GM21786 (cell line): ENCODE data around the gene BACE2.
"Not testable (repeated sequence)": the region's sequence is repeated elsewhere in the genome, so short reads cannot be mapped to it uniquely, and the experiment has no call there.

ENCODE experiments used
- ATAC-seq: cut with Tn5 transposase; IDR thresholded peaks from one replicate; pipeline ENCODE4 v1.9.1; 2021; ENCODE audit not compliant: unreplicated experiment

Gene BACE2

DNA sequence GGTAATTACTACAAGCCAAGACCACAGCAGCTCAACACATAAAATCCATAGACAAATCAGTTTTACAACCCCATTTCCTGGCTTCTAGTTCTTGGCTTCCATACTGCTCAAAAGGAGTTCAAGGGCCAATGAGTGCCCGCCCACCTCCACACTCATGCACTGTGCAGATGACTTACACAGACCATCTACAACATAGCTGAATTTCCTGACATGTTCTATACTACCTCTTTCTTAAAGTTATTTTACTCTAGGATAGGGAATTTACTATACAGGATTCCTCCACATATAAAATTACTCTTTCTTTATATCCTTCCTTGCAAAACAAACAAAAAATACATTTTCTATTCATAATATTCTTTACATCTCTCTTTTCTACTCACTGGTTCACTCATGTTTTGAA, 14.6 kb downstream of the BACE2 start:
- ATAC-seq: no peak

DNA sequence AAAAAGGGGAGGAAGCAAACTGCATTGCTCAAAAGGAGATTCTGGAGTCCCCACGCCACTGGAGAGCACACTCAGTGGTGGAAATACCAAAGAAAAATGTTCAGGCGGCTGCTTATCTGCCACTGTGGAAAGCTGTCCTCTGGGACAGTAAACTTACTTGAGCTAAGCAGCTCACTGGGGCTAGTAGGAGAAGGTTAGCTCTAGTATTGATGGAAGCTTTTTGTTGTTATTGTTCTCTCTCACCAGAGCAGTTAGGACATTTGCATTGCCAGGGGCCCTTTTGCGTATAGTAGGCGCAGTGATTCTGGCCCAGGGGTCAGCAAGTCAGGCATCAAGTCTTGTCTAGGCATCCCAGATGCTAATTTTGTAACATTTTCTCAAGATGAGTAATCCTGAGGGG, 15.6 kb downstream of the BACE2 start:
- no peak for ATAC-seq

DNA sequence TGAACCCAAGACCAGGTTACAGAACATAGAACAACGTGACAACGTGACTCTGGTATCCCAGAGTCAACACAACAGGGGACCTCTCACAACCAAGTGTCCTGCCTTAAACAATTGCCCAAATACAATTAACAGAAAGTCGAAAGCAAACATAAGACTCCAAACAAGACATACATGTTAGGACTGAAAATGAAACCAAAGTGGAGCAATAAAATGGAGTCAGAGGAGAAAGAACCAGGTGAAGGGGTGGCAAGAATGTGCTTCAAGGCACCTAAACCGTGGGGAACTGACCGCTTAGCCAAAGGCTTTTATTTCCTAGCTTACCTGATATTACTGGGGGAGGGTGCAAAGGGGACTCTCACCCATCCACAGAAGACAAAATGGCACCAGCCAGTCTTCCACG, 17.8 kb downstream of the BACE2 start:
- no peak for ATAC-seq

DNA sequence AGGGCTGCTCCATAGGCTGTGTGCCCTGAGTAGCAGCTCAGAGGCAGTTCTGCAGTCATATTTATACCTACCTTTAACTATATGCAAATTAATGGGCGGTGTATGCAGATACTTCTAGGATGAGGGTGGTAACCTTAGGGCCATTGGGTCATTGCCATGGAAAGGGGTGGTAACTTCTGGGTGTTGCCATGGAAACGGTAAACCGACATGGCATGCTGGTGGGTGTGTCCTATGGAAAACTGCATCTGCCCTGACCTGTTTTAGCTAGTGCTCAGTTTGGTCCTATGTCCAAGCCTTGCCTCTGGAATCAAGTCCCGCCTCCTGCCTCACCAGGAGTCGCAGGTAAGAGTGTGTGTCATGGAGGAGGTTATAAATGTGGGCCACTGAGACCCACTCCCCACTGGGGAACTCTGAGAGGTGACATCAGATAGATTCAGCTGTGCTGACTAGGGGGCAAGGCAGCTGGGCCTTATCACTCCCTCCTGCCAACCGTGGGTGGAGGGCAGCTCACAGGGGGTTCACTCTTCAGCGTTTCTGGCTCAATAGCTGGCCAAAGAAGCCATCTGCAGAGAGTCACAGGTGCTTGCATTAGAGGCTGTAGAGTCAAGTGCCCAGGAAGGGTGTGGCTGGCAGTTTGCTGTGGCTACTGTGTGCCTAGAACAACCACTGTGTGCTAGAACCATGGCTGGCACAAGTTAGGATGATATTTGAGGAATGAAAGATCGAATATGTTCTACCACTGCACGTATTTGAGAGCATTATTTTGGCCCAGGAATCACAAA, 19.0 kb downstream of the BACE2 start:
- no peak for ATAC-seq

DNA sequence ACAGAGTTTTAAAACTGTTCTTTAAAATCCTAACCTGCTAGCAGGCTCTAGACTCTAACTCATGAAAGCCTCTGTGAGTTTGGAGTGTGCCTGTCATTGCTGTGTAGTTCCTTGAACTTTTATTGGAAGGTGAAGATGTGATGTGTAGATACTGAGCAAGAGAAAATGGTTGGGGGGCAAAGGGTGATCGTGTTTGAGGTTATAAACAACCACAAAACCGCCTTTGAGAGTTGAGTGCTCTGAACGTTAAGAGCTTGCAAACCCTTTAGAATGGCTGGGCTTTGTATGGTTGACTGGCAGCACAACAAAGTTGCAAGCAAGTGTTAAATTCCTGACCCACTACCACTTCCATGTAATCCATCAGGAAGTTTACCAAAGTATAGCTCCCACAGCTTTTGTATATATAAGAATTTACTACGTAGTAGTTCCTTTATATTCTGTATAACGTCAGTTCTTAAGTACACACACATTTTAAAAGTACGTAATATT, 19.6 kb downstream of the BACE2 start:
- ATAC-seq: no peak

DNA sequence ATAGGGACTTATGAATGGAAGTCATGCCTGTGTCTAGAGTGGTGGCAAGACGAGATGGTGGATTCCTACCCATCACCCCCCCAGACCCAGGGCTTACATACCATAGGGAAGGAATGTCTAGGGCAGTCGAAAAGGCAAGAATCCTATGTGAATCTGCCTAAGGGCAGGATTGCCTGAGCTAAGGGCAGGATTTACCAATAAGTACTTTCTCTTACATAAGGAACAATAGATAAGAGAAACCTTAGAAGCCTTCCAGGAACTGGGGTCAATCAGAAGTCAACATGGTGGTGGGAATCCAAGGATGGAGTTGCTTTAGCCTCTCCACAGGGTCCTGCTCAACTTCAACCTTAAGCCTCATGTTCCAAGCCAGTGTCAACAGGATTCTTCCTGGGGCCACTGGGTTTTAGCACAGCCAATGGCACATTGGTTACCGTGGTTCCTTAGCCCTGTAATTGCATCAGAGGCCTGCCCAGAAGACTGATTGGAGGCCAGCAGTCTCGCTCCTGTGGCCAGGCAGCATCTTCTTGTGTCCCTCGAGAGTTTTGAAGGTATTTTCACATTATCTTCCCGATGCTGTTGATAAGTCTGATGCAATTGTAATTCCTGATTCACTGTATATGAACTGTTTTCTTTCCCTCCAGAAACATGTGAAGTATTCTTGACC, 20.7 kb downstream of the BACE2 start:
- no peak for ATAC-seq

DNA sequence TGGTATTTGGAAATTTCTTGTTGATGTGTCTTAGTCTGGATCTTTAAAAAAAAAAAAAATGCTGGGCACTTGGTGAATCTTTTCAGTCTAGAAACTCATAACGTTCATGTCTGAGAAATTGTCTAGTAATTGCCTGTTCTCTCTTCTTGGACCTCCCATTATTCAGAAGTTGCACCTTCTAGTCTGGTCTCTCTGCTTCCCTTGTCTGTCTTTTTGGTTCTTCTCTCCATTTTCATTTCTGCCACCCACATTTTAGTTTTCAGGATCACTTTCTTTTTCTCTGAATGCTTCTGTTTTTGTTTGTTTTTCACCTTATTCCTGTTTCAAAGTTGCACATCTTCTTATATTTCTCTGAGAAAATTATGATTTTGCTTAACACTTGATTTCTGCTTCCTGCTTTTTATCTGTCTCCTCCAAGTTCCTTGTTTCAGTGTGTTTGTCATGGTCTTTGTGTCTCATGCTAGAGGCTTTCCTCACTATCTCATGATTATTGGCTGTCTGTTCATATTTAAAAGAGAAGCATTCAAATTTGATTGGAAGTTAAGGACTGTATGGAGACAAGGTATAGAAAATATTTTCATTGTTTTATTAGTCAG, 21.3 kb downstream of the BACE2 start:
- ATAC-seq: no peak

DNA sequence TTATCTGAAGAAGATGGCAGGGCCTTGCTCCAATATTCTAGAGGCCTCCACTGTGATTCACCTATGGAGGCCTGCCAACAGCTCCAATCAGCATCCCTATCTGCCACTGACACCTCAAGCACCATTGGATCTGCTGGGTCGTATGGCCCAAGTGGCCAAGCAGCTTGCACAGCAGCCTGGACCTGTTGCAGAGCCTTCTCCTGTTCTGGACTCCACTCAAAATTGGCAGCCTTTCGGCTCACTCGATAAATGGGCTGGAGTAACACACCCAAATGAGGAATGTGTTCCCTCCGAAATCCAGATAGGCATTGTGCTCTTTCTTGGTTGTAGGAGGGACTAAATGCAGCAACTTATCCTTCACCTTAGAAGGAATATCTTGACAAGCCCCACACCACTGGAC, 24.6 kb downstream of the BACE2 start:
- not testable (repeated sequence) for ATAC-seq

DNA sequence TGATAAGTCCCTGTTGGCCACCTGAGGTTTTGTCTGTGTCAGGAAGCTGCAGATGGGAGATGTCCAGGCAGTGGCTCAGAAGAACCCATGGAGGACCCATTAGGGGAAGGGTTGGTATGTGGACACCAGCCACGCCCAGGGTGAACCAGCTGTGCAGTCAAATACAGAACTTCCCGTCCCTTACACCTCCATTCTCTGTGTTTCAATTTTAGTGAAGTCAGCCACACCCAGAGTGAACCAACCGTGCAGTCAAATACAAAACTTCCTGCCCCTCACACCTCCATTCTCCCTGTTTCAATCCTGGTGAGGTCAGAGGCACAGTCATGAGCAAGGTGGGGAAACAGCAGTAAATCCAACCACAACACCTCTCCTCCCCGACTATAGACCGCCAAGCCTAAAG, 27.4 kb downstream of the BACE2 start:
- ATAC-seq: no peak

DNA sequence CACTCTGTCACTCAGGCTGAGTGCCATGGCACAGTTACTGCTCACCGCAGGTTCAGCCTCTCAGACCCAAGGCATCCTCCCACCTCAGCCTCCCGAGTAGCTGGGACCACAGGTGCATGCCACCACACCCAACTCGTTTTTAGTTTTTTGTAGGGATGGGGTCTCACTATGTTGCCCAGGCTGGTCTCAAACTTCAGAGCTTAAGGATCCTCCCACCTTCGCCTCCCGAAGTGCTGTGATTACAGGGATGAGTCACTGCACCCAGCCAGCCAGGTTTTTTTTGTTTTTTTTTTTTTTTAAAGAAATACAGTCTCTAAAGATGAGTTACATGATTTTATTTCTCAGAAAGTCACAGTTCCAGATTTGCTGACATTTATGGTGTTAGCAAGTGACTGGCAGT, 29.0 kb downstream of the BACE2 start:
- no peak for ATAC-seq

DNA sequence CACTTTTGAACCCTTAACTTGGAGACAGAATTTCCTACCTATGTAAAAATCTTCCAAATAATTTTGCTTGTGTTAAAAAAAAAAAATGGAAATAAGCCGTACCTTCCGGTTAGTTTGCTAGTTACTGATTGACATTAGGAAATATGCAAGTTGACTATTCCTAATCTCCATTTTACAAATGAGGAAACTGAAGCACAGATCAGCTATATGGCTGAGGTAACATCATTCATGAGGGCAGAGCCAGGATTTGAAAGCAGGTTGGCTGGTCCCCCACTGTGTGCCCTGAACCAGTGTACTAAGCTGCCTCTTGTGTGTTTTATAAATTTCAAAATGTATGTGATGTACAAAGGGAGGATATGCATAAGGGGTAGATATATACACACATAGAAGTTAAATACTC, 29.6 kb downstream of the BACE2 start:
- no peak for ATAC-seq

DNA sequence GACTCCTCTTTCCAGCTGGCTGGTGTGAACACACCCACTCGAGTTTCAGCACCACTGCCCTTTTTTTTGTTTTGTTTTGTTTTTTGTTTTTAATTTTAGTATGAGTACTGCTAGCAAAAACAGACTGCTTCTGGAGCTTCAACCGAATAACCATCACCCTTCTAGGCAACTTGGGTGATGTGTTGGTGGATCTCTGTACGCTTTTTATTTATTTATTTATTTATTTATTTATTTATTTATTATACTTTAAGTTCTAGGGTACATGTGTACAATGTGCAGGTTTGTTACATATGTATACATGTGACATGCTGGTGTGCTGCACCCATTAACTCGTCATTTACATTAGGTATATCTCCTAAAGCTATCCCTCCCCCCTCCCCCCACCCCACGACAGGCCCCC, 30.7 kb downstream of the BACE2 start:
- ATAC-seq: not testable (repeated sequence)

DNA sequence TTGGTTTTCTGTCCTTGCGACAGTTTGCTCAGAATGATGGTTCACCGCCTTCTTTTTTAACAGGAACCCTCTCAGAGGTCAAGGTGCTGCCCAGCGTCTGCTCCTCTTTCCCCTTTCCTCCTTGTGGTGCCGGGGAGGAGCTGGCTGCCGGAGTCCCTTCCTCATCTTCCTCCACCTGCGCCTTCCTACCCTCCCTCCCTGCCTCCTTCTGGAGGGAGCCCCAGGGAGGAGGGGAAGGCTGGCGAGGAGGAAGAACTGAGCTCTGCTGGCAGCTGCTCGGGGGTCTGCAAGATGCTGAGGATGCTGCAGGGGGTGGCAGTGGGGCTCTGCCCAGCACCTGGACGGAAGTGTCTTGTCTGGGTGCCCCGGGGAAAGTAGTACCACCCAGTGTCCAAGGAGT, 31.2 kb downstream of the BACE2 start:
- ATAC-seq: no peak

DNA sequence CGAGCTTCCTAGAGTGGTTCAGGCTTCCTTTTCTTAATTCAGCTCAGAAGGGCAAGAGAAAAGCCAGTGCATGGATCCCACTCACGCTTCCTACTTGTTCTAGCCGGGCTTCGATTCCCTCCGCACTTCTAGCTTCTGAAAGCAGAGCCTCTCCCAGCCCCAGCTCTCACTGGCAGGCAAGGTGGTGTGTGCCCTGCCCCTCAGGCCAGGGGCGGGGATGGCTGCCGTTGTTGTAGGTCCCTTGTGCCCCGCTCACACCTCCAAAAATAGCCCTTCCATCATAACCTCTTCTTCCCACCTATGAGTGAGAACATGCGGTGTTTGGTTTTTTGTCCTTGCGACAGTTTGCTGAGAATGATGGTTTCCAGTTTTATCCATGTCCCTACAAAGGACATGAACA, 31.6 kb downstream of the BACE2 start:
- ATAC-seq: no peak

DNA sequence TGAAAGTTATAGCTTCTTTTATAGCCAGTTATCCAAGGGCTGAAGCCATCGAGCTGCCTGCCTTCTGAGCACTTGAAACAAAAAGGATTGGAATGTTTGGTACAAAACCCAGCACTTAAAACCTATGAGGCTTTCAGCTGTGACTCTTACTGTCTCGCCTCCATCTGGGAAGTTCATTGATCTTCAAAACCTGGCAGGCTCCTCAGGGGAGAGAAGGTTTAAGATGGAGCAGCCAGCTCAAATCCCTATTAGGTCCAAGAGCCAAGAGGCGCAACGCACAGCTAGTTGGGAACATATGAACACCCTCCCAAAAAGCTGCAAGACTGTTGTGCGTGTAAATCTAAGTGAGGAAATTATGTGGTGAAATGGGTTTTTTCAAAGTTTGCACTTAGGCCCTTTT, 33.4 kb downstream of the BACE2 start:
- ATAC-seq: no peak

DNA sequence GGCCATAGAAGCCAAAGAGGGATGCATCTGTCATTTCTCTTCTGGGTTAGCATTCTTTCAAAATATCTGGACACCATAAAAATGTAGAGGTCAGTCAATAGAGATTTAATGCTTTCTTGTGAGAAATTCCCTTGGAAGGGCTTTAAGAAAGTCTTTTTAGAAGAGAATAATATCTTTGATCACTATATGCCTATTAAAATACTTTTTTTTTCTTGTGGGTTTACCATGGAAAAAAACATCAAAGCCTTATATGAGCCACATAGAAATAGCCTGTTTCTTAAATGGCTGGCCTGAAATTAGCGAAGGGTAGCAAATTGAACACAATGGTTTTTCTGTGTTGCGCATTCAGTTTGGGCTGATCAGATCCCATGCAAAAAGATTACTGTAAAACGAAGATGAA, 36.8 kb downstream of the BACE2 start:
- no peak for ATAC-seq

DNA sequence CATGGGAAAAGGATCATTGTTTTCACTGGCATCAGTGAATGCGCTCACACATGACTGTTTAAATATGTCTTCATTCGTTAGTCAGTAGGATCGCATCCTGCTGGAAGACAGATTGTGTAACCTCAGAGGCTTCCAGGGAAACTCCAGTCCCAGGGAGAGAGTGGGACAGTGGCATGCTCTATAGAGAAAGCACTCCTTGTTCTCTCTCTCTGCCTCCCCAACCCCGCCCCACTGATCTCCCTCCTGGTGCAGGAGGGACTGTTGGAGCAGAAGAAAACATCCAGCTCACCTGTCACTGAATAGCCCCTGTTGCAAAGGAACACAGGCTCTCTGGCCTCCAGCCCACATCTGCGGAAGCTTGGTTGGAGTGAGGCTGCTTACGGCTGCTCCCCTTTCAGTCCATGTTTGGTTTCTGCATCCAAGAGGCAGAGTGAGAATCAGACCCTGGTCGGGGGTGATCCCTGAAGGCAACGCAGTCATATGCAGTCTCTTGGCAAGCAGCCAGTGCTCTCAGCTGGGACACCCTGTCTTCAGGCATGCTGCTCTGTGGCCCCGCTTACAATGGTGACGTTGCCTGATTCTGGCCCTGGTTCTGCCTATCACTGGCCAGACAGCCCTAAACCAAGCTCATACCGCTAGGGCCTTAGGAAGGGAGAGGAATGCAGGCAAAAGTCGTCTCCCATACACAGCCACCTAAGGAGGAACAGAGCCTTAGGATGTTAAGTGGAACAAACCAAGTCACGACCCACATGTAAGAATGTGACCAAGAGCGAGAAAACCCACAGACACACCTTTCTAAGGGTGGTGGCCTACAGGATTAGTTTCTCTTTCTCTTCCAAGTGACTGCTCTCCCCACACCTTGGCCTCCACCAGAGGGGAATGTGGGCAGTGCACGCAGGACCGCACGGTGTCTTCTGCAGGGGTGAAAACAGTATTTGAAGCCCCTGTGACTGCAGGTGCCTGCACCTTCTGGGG, 39.7 kb downstream of the BACE2 start:
- no peak for ATAC-seq

DNA sequence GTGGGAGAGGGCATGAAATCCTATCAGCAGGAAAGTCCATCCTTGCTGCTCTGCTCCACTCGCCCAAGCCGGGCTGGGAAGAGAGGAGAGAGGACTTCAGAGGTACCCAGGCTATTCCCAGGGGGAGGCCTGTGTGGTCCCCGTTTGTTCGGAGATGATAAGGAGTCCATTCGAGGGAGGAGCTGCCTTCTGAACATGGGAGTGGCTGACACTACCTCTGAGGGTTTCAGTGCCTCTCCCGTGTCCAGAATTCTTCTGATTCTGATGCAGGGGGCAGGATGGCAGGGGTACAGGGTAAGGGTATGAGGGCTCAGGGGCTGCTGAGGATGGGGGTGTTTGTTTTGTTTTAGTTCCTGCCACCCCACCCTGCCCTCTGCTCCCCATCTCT, 40.4 kb downstream of the BACE2 start:
- ATAC-seq: no peak

DNA sequence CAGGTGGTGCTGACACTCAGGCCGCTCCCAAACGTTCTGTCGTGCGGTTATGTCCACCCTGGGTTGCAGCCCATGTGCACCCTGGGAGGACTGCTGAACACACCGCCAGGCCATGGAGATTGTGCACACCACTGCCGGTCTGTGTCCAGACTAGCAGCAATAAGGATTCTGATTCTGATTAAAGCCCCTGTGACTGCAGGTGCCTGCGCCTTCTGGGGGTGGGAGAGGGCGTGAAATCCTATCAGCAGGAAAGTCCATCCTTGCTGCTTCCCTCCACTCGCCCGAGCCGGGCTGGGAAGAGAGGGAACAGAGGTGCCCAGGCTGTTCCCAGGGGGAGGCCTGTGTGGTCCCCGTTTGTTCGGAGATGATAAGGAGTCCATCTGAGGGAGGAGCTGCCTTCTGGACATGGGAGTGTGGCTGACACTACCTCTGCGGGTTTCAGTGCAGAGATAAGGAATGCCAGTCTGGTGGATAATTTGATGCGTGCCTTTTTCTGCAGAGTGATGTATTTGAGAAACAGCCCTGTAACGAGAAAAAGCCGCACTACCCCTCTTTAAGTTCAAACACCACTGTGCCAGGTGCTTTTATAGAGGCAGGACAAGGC, 41.2 kb downstream of the BACE2 start:
- ATAC-seq: no peak

DNA sequence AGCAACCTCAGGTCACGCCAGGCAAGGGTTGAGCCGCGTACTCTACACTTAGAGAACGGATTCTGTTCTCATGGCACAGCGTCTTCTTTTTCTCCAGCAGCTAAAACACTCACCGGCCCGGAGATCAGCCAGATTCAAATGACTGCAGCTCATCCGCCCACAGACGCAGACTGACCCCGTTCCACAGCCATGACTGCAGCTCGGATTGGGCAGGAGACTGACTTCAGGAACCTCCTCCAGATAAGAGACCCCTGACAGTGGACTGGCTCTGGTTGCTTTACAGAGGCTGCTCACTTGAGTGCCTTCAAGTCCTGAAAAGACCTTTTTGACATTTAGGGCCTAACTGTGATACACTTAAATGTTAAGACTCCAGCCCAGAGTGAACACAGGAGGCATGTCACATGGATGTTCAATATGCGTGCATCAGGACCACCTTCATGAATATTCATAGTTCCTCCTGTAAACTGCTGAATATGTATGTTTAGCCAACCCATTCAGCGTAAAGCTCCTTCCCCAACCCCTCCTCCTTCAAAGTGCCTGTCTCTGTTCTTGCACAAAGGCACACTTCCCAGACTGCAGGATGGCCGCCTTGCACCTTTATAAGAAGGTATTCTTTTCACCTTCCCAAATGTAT, 42.6 kb downstream of the BACE2 start:
- ATAC-seq: no peak
